Activated CD4-positive, alpha-beta T cell treated with anti-CD3 and anti-CD28 coated beads, Interleukin-2, Interleukin-4, amounts not matched to agents 100 ng/mL and 50 ng/mL, durations not matched to agents 16 hours and 8 hours (primary cell): ENCODE data around the gene ZNF598.
"Not testable (repeated sequence)": the region's sequence is repeated elsewhere in the genome, so short reads cannot be mapped to it uniquely, and the experiment has no call there.

Experiments used
- DNase-seq: peaks from one replicate; pipeline ENCODE4 v3.0.0-alpha.2; 2020; ENCODE audit warnings: low spot score

ZNF598 gene

GRCh38 chr16:2027024-2028010 is 17.7 kb upstream of the ZNF598 start:
- DNase-seq = no peak

DNA sequence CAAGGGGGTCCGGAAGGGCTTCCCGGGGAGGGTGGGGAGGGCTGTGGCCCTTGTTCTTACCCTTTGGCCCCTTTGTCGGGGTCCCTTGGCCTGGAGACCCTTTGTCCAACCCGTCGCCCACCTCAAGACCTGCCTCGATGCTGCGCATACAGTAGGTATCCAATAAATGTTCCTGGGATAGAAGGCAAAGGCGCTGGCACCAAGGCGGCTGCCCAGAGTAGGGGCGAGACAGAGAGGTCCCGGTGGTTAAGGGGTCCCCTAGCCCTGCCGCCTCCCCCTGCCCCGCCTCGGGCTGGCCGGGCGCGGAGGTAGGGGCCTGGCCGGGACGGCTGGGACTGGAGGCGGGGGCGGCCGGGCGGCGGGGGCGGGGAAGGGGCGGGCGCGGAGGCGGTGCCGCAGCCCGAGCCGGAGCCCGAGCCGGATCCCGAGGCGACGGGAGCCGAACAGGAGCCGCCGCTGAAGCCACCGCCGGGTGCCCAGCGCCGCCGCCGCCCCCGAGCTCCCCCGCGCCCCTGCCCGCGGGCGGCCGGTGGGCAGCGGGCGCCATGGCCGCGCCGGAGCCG is 16.9 kb upstream of the ZNF598 start, which contains the start of gene NHERF2:
Gene NHERF2 (plus strand): TSS at position 442 of the 563 bp plus-strand sequence. CDS start 104 bp downstream, at position 546.
- no peak for DNase-seq

GRCh38 chr16:2025878-2026460 is 16.3 kb upstream of the ZNF598 start:
- no peak for DNase-seq

GRCh38 chr16:2025251-2025650 is 15.6 kb upstream of the ZNF598 start:
- DNase-seq = no peak

DNA sequence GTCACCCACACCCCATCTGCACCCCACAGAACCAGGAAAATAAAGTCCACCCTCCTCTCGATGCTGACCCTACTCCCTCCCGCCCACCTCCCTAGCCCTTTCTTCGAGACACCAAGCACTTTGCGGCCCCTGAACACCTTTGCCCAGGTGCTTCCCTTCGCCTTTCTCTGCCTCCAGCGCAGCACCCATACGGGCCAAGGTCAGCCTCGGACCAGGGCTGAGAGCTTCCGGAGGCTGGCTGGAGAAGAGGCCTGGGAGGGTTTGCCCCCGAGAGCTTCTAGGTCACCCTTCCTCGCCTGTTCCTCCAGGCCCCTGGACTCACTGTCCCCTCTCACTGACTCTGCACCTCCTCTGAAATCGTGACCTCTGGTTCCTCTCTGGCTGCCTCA is 14.4 kb upstream of the ZNF598 start:
- DNase-seq = no peak

DNA sequence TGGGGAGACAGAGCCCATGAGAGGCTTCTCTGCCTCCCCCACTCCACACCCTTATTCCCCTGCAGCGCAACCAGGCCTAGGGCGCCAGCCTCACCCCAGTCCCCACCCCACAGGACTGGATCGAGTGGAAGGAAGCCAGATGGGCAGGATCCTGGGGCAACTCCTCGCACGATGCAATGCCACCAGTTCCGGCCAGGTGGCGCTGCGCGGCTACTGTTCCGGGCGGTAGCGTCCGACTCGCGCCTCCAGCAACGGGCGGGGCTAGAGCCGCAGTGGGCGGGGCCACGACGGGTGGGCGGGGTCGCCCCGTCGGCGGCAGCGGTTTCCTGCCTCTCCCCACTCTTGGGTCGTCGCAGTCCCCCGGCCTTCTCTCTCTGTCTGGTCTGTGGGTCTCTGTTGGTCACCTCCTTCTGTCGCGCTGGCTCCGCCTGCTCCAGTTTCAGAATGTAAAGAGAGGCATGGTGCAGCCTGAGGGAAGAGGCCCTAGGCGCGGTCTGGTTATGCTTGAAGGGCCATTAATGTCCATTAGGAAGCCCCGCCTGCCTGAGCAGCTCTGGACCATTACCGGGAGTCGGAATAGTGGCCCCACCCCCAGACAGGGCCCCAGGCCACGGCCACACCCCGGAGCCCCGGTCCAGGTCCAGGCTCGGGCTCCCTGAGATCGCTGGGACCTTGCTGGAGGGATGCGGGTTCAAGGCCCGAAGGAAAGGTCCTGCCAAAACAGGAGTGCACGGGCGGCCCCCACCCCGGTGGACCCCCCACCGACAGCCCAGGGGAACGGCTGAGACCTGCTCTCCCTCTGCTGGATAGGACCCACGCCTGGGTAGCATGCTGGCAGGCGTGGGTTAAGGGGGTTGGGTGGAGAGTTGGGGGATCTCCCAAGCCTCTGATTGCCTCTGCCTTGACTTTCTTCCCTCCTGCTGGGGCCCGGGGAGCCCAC is 13.7 kb upstream of the ZNF598 start:
- DNase-seq = peak; percentile 95

GRCh38 chr16:2022723-2023091 is 13.1 kb upstream of the ZNF598 start:
- DNase-seq = no peak

DNA sequence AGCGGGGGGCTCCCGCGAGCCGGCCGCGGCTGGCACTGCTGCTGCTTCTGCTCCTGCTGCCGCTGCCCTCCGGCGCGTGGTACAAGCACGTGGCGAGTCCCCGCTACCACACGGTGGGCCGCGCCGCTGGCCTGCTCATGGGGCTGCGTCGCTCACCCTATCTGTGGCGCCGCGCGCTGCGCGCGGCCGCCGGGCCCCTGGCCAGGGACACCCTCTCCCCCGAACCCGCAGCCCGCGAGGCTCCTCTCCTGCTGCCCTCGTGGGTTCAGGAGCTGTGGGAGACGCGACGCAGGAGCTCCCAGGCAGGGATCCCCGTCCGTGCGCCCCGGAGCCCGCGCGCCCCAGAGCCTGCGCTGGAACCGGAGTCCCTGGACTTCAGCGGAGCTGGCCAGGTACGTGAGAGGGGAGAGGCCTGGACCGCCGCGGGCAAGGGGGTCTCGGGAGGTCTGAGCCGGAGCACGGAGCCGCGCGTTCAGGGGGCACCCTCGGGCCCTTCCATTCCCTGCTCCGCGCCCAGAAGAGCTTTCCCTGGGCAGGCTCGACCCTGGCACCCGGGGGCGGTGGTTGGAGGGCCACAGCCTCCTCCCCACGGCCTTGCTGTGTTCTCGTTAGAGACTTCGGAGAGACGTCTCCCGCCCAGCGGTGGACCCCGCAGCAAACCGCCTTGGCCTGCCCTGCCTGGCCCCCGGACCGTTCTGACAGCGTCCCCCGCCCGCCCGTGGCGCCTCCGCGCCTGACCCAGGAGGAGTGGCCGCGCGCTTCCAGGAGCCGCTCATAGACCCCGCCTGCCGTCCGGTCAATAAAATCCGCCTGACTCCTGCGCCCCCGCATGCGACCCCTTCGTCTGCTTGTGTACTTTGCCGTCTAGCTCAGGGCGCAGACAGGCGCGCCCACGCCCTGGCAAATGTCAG is 10.6 kb upstream of the ZNF598 start:
- DNase-seq = no peak

DNA sequence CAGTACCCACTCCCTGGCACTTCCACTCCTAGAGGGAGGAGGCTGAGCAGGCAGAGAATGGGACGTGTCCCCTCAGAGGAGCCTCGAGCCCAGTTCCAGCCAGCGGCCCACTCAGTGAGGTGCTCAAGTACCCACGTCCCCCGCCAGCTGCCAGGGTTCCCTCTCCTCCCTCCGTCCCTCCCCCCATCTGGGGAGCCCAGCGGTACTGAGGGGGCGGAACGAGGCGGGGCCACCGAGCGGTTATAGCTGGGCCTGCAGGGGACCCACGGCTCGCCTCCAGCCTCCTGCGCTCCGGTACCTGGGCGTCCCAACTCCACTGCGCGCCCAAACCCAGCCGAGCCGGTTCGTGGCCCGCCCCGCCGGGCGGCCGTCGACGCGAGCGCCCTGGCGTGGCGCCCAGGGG is 9.9 kb upstream of the ZNF598 start, which contains the start of gene NPW:
Gene NPW (plus strand): TSS at position 268 of the 403 bp plus-strand sequence.
- DNase-seq = no peak

DNA sequence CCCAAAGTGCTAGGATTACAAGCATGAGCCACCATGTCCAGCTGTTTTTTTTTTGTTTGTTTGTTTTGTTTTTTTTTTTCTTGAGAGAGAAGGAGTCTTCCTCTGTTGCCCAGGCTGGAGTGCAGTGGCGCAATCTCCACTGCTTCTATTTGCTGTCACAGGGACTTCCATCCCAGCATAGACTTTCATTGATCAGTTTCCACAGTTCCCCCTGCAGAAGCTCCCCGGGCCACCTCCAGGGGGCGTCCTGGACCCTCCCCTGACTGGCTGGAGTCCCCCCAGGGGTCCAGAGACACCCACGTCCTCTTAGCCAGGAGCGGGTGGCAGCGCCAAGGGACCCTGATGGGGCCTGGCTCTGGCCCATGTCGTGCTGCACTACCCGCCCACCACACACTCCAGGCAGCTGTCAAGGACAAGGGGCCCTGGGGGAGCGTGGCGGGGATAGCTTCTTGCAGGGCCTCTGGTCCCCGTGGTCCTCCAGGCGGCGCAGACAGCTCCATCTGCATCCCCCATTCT is 6.8 kb upstream of the ZNF598 start:
- no peak for DNase-seq

DNA sequence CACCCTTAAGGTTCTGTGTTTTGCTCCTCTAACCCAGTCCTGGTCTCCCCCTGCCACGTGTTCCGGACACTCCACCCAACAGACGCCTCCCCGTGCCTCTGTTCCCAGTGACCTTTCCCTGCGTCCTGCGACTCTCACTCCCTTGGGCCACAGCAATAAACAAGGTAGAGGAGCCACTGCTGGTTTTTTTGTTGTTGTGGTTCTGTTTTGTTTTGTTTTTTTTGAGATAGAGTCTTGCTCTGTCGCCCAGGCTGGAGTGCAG is 6.3 kb upstream of the ZNF598 start:
- DNase-seq = no peak

DNA sequence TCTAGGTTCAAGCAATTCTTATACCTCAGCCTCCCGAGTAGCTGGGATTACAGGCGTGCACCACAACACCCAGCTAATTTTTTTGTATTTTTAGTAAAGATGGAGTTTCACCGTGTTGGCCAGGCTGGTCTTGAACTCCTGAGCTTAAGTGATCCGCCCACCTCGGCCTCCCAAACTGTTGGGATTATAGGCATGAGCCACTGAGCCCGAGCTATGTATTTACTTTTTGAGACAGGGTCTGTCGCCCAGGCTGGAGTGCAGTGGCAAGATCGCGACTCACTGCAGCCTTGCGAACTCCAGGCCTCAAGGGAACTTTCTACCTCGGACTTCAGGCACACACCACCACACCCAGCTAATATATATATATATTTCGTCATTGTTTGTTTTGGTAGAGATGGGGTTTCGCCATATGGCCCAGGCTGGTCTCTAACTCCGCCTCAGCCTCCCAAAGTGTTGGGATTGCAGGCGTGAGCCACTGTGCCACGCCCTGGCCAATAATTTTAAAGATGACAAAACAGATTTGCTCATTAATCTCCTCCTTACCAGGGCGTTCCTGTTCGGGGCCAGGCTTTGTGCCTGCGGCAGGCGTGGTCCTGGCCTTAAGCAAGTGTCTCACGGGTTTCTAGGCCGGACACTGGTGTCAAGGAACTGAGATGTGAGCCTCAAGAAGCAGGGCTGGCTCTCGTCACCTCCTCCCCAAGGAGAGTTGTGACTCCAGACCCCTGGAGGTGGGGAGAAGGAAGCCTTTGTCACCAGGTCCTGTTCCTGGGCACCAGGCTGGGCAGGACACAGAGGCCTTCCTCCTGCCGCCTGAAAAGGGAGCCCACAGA is 5.7 kb upstream of the ZNF598 start:
- DNase-seq = no peak

GRCh38 chr16:2013527-2013926 is 3.9 kb upstream of the ZNF598 start:
- no peak for DNase-seq

DNA sequence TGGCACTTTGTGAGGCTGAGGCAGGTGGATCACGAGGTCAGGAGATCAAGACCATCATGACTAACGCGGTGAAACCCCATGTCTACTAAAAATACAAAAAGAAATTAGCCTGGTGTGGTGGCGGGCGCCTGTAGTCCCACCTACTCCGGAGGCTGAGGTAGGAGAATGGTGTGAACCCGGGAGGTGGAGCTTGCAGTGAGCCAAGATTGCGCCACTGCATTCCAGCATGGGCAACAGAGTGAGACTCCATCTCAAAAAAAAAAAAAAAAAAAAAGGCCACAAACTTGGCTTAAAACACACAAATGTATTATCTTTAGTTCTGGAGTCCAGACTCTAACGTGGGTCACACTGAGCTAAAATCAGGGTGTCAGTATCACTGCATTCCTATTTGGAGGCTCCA is 2.1 kb upstream of the ZNF598 start:
- DNase-seq = not testable (repeated sequence)

- no peak for DNase-seq
Observed at GRCh38 chr16:2009164-2009711, 383 bp downstream of the ZNF598 start.

- no peak for DNase-seq
Observed at GRCh38 chr16:2008631-2009163, 924 bp downstream of the ZNF598 start.

DNA sequence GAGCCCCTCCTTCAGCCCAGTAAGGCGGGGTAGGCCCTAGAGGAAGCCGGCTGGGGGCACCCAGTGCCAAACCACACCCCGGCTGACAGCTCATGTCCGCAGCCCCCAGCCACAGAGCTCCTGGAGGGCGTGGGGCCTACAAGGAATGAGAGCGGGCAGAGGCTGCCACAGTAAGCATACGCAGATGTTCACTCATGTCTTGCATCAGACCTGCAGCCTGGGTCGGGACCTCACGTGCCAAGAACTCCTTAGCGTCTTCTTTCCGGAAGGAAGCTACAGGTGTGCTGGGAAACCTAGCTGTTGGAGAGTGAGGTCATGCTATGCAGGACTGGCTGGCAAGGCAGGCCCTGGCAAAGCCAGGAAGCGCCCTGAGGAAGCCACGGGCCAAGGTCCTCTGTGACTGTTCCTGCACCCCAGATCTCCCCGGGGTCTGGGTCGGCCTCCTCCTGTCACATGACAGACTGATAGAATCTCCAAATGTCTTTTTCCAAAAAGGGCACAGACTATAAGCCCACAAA is 1.6 kb downstream of the ZNF598 start:
- no peak for DNase-seq

DNA sequence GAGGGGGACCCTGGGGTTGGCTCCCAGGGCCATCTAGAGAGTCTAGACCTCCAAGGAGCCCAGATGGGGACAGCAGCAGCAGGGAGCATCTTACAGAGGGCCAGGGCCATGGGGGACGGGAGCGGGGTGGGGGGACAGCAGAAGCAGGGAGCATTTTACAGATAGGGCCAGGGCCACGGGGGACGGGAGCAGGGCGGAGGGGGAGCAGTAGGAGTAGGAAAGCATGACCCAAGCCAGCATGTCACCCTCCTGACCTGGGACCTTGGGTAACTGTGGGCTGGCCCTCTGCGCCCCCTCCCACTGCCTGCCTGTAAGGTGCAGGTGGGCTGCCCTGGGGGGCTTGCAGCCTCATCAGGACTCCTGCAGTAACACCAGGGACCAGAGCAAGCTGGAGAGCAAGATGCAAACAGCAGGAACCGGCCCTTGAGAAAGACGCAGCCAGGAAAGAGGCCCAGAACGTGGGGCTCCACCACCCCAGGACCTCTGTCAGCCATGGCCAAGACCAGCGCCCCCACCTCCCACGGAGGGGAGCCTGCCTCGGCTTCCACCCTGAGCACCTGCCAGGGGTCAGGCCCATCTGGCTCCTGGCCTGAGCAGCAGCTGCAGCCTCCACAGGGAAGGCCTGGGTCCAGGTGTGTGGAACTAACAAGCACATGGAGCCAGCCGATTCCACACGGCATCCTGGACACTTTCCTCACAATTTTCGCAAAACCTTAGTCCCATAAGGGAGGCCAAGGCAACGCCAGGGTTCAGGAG is 2.4 kb downstream of the ZNF598 start:
- no peak for DNase-seq
